Kasumi-1 (cell line): Measurements from ENCODE around the gene EIF4ENIF1.
"Not testable (repeated sequence)": the region's sequence is repeated elsewhere in the genome, so short reads cannot be mapped to it uniquely, and the experiment has no call there.

ENCODE experiments used
- DNase-seq, 2 experiments: peaks; one replicate each; lab custom pipeline; 2025; lab: John Stamatoyannopoulos, UW

Gene EIF4ENIF1

DNA sequence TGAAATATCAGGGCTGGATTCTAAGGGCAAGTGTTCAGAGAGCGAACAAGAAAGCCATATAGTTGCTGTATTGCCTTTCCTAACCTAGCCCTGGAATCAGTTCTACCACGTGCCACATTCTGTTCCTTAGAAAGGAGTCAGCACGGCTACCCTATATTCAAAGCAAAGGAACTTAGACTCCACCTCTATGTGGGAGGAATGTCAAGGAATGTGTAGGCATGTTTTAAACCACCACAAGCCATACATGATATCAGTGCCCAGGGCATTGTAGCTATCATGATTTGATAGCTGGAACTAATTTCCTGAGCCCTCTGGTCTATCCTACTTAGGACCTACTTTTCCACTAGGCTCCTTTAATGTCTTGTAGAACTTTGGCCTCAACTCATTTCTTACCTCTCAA lies 2.5 kb upstream of the EIF4ENIF1 start:
- no peak for DNase-seq

DNA sequence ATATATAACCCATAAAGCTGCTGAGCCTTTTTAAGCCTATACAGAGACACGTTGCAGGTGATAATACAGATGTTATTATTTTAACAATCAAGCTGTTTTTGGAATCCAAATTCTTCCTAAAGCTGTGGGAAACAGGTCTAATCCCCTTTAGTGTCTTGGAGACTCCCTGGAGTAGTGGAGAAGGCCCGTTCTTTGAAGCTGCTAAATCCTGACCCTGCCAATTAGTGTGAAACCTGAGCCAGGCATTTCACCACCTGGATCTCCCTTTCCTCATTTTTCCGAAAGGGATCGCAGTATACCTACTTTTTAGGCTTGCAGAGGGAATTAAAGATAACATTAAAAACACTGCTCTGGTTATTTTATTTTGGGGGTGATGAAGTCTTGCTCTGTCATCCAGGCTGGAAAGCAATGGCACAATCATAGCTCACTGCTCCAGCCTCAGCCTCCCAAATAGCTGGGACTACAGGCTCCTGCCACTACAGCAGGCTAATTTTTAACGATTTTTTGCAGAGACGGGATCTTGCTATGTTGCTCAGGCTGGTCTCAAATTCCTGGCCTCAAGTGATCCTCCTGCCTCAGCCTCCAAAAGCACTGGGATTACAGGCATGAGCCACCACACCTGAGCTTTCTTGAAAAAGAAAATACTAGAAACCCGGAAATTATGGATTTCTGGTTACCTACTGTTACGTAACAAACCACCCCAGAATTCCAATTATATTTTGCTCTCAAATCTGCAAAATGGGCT lies 1.7 kb upstream of the EIF4ENIF1 start:
- no peak for DNase-seq

DNA sequence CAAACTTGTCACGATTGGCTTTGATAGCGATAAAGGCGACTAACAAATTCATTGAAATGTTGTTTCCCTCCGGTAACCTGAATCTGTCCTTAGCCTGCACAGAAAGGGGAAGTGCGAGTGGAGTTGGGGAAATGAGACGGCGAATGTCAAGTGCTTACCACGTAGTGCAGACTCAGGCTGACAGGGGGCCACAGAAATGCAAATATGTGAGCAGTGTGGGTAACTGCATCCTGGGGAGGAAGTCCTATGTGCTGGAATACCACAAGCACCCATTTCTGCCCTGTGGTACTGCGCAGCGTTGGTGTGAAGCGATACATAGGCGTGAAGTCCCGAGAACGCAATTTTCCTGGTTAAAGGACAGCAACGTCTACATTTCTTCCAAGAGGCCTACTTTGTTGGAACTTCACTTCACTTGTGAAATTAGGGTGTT lies 869 bp upstream of the EIF4ENIF1 start:
- DNase-seq, result peak; percentile 96

DNA sequence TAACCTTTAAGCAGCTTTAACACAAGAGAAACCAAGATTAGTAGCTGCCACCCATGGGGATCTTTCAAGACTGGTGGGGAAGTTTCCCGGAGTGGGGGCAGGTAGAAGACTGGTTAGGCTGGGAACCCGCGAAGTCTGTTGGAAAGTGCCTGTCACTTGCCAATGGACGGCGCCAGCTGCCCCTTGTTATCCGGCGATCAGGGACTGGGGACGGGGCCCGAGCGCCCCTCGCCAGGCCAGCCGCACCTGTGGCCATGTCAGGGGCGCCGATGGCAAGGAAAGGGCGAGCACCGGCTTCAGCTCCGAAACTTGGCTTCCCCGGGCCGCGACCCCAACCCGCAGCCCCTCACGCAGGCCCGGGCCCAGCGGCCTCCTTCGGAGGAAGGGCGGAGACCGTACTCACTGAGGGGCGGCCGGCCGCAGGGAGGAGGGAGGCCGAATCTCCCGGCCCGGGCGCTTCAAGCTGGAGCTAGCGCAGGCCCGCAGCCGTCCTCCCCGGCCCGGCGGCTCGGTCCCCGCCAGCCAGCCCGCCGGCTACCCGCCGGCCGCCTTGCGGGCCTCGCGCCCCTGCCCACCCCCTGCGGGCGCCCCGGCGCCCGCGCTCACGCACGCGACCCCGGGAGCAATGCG lies 539 bp downstream of the EIF4ENIF1 start:
- DNase-seq, result peak; percentile 6 to 28

DNA sequence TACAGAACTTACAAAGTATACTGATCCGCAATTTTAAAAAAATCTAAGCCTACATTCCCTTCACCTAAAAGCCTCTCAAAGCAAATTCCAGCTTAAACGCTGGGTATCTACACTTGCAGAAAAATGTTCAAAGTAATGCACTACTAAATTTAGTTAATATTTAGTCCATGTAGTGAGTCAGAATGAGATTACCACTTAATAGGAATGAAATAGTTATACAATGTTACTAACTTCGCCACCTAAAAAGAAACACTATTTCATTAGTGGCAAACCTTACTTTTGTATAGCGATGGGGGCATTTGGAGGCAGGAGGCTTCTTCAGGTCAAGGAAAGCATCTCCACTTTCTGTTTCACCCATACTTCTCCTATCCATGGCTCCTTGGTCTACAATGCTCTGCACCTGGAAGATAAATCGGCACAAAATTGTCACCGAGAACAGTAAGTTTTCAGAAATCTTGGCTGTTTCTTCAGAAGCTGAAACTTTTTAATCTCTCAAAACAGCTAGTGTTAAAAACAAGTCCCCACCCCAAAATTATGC lies 1.2 kb downstream of the EIF4ENIF1 start:
- DNase-seq, result no peak

DNA sequence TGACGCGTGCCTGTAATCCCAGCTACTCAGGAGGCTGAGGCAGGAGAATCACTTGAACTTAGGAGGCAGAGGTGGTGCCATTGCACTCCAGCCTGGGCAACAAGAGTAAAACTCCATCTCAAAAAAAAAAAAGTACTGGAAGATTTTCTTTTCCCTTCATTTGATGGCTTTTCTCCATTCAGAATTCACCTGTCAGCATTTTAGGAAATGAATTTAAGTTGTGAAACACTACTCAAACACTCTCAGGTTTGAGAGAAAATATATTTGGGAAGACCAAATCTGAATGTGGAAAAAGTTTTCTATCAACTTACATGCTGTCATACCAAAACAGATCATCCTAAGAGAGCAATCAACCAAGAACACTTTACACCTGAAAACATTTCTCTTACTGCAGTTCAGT lies 2.7 kb downstream of the EIF4ENIF1 start:
- no peak for DNase-seq

DNA sequence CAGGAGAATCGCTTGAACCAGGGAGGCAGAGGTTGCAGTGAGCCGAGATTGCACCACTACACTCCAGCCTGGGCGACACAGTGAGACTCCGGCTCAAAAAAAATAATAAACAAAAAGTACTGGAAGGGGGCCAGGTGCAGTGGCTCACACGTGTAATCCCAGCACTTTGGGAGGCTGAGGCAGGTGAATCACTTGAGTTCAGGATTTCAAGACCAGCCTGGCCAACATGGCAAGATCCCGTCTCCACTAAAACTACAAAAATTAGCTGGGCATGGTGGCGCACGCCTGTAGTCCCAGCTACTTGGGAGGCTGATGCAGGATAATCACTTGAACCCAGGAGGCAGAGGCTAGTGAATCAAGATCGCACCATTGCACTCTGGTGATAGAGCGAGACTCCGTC lies 3.3 kb downstream of the EIF4ENIF1 start:
- not testable (repeated sequence) for DNase-seq

DNA sequence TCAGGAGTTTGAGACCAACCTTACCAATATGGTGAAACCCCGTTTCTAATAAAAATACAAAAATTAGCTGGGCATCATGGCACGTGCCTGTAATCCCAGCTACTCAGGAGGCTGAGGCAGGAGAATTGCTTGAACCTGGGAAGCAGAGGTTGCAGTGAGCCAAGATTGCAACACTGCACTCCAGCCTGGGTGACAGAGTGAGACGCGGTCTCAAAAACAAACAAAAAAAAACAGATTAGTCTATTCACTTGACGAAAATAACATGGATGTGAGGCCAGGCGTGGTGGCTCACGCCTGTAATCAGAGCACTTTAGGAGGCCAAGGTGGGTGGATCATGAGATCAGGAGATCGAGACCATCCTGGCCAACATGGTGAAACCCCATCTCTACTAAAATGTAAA lies 7.2 kb downstream of the EIF4ENIF1 start:
- DNase-seq, result not testable (repeated sequence)

DNA sequence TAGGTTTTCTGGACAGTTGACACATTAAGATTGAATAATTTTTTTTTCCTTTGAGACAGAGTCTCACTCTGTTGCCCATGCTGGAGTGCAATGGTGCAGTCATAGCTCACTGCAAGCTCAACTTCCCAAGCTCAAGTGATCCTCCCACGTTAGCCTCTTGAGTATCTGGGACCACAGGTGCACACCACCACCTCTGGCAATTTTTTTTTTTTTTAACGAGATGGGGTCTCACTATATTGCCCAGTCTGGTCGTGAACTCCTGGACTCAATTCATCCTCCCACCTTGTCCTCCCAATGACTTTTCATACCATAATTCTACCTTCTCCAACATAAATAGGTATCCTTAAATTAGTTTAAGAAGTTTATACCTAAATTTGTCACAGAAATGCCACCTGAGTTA lies 8.5 kb downstream of the EIF4ENIF1 start:
- DNase-seq, result no peak

DNA sequence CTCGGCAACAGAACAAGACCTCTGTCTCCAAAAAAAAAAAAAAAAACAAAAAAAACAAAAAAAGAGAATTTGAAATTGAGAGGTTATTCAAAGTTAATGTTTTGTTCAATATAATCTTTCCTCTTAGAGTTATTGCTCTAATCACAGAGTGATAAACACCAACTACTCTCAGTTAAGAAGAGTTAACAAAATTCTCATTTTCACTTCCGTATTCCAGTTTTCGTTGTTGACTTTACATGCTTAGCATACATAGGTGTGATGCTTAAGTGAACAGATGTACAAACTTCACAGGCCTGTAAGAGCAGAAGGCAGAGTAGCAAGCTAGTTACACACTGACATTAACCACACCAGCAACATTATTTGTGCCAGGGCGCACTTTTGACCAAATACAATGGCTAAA lies 12.3 kb downstream of the EIF4ENIF1 start:
- DNase-seq, result no peak

DNA sequence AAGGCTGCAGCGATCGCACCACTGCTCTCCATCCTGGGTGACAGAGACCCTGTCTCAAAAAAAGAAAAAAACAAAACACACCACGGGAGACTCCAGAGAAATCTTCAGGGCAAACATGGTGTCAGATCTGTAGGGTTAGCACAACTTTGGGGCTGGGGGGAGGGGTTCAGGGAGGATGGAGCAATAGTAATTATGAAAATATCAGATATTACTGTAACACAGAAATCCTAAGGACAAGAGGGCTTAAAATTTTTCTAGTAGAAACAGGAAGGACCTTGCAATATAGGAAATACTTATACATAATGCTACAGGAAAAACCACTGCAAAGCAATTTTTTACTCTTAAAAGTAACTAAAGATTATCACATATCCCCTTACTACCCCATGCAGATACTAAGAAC lies 13.8 kb downstream of the EIF4ENIF1 start:
- no peak for DNase-seq

DNA sequence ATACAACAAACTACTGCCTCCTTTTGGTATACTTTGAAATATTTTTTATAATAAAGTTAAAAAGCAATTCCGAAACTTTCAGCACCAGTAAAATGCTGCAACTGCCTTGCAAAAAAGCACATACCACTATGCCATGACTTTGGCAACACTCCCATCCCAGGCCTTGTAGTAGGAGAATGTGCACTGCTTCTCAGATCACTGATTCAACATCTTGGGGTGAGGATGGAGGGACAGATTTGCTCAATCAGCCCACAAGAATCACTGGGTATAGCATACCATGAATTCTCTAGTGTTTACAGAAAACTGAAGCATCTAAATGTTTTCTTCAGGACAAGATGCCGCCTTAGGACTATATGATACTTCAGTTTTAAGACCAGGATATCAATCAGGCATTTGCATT lies 14.9 kb downstream of the EIF4ENIF1 start:
- DNase-seq, result no peak

DNA sequence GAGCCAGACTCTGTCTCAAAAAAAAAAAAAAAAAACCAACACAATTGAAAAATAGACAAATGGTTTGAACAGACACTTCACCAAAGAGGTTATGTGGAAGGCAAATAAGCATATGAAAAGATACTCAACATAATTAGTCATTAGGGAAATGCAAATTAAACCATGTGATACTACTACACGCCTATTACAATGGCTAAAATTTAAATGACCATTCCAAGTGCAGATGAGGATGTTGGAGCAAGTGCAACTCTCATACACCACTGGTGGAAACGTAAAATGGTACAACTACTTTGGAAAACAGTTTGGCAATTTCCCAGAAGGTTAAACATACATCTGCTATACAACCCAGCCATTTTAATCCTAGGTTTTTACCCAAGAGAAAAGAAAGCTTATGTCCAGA lies 24.3 kb downstream of the EIF4ENIF1 start:
- DNase-seq, result no peak

DNA sequence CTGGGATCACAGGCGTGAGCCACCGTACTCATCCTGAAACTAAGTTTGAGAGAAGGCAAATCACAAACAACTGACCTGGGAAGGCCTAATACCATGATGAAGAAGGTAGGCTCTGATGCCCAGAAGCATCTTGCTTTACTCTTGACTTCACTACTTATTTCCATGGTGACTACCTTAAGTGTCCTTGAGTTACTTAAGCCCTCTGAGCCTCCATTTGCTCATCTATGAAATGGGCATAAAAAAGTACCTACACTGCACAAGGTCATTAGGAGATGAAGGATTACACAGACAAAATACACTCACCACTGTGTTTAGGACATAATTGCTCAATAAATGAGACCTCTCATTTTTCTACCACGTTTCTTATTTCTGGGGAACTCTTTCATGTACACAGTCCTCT lies 27.9 kb downstream of the EIF4ENIF1 start:
- no peak for DNase-seq

DNA sequence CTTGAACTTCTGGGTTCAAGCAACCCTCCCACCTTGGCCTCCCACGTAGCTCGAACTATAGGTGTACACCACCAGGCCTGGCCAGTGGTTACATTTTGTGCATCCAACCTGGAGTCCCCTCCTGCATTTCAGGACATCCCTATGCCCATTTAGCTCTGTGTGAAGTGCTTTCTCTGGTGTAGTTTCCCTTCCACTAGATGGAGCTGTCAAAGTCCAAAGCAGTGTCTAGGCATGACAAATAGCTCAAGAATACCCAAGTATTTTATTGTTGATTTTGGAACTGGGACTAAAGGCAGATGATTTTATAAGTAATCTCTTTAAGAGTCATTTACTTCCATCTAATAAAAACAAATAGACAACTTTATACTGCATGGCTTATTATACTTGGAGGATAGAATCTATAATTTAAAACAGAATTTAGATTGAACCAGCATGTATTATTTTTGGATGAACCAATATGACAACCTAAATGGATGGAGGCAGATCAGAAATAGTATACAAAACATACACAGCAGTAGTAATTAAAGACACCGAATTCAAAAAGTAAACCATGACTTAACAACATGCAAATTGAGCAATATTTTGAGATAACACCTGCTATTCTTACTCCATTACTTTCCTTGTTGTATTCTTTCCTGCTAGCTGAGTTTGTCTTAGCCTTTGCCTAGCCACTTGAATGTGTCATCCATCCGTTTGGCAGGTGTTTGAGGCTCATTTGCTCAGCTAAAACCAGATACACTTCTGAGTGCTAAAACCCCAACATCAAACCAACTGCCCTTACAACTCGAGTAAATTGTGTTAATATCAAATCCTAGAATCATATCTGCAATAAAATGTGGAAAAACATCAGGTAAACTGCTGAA lies 37.7 kb downstream of the EIF4ENIF1 start:
- DNase-seq, result peak; percentile 46 to 79

DNA sequence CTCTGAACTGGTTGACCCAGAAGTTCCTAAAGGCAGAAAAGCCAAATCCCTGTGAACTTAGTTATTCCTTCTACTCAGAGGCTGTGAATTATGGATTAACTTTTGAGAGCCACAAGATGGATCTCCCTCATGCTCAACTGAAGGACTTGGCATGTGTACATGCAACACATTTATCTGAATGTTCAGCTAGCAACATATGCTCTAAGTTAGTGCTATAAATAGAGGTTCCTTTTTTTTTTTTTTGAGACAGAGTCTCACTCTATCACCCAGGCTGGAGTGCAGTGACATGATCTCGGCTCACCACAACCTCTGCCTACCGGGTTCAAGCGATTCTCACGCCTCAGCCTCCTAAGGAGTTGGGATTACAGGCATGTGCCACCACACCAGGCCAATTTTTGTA lies 40.1 kb downstream of the EIF4ENIF1 start:
- peak; percentile 32 to 41 for DNase-seq

DNA sequence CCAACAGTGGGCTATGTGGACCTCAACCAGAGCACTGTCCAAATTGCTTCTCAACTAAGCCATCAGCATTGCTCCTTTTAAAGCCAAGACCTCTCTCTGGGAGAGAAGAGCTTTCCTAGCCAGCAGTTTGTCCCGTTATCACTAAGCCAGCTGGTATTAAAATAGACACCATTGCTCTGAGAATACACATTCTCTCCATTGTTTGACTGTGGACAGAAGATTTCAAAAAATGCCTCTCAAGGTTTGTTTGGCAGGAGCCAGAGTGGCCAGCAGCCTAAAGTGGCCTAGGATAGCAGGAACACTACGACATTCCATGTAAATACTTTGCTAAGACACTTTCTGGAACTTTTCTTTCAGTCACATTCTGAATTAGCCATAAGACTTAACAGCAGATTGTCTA lies 41.3 kb downstream of the EIF4ENIF1 start:
- DNase-seq, result no peak

DNA sequence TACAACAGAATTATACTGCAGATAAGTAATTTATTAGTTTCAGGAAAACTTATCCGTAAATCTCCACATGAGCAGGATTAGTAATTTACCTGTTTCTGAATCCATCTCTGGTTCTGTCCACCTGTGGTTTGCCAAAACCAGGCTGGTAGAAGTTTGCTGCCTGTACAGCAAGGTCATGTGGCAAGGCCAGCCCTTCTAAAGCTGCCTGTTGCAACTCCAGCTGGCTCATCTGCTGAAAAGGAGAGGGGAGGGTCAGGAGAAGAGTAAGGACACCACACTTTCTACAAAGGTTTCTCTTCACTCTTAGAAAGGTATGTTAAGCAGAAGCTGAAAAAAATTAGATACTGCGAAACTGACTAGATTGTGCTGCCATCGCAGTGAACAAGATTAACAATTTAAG lies 42.3 kb downstream of the EIF4ENIF1 start:
- DNase-seq, result no peak

DNA sequence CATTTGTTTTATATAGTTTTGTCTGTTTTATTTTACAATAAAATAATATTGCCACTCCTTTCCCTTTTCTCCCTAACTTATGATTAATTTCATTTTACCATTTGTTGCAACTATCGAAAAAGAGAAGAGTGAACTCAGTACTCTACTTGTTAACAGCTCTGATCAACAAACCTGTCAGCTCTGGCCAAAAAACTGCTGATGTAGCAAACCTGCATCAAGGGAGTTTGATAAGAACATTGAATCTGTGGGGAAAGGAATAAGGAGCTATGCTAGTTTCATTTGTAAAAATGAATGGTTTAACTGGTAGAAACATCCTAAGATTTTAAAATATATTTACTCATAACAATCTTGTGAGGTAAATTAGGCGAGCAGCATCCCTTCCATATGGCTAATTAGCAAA lies 42.9 kb downstream of the EIF4ENIF1 start:
- DNase-seq, result no peak

DNA sequence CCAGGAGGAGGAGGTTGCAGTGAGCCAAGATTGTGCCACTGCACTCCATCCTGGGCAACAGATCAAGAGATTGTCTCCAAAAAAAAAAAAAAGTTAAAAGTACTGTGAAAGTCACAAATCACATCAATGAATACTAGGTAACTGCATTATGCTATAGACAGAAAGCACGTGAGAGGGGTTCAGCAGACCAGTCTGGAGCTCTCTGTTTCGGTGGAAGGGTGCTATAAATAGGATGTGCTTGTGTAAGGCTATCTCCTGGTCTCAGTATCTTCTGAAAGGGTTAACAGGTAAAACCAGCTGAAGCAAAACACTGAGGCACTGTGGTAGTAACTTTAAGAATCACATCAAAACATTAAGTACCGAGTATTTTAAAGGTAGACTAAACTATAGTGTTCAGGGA lies 43.4 kb downstream of the EIF4ENIF1 start:
- no peak for DNase-seq

DNA sequence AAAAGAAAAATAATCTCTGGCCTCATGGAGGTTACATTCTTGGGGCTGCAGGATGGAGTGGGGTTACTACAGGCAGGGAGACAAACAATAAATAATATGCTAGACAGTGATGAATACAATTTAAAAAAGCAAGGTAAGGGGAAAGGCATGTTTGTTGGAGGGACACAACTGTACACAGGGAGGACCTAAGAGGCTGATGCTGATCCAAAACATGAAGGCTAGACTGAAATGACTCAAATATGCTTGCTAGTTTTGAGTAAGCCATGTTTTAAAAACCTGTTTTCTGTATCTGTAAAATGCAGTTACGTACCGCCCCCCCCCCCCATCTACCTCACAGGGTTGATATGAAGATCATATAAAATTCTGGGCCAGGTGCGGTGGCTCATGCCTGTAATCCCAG lies 44.0 kb downstream of the EIF4ENIF1 start:
- no peak for DNase-seq

DNA sequence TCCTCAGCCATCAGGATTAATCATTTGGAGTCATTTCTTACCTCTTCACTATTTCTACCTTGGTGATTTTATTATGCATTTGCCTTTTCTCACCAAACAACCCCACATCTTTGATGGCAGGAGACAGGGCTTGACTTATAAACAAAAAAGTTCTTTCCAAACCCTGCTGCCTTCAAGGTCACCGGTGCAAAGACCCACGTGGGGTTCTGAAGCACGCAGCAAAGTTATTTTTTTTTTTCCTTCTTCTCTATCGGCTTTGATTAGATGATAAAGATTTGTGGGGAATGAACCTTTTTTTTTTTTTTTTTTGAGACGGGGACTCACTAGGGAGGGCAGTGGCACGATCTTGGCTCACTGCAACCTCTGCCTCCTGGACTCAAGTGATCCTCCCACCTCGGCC lies 46.1 kb downstream of the EIF4ENIF1 start:
- no peak for DNase-seq
